Measurements from ENCODE around the gene ST3GAL3. TPM values are rescaled to one million over a fixed set of nuclear protein-coding genes. Genes with fewer than 3 reads are reported as not detected.

The ST3GAL3 gene
- total RNA-seq, 1 experiment from 2014 or later = 8.3 TPM

- Mint-ChIP-seq H3K27me3 (ENCODE audit: low read depth) (no peaks in the 10 kb centered on the region), H3K27ac (no peak overlapping the region; a peak in 1 of 7 replicates), H3K4me1 (peaks cover 24 to 32% of the 10 kb centered on the region in 2 experiments), H3K36me3 (ENCODE audit: insufficient read depth in 1 of 3, low read depth in 3 of 3) (peaks cover 28 to 58% (median 57%) of the 10 kb centered on the region in 3 experiments; a peak in 6 of 7 replicates), H3K4me3 (peak overlapping the region; percentile 89 to 92), H3K9me3 (no peaks in the 10 kb centered on the region; a peak in 1 of 5 replicates)
- H3K23ac ChIP-seq (ENCODE audit: insufficient read length, low read depth, low read length) = no peak overlapping the region
- H3K23me2 ChIP-seq (ENCODE audit: insufficient read length, low read depth, low read length, poor library complexity, severe bottlenecking) = peaks cover 14% of the 10 kb centered on the region
- H2BK15ac ChIP-seq (ENCODE audit: low read depth, low read length) = no peak overlapping the region
- no peak for DNase-seq
- H3K27me3 ChIP-seq (ENCODE audit: insufficient read depth, low read length) = no peaks in the 10 kb centered on the region
- TF ChIP-seq CTCF (conservative IDR thresholded peaks at IDR 0.05) = no peak
- no peak overlapping the region for H2BK20ac ChIP-seq (ENCODE audit: low read depth, low read length, poor library complexity, severe bottlenecking)
- no peaks in the 10 kb centered on the region for H3K9me3 ChIP-seq (ENCODE audit: control insufficient read depth, low read depth, low read length)
- H3K79me2 ChIP-seq (ENCODE audit: insufficient read depth, low read length) = peaks cover 2% of the 10 kb centered on the region; the same call in 1 of the 2 replicates
- no peaks in the 10 kb centered on the region for H4K20me1 ChIP-seq (ENCODE audit: control insufficient read depth, insufficient read depth, insufficient read length)
- peak overlapping the region; percentile 39 for H3K9ac ChIP-seq (ENCODE audit: extremely low read depth, insufficient read length, low read length)
- H3K14ac ChIP-seq (ENCODE audit: insufficient read depth, low read length) = no peak overlapping the region; the same call in 1 of the 2 replicates
- H4K5ac ChIP-seq (ENCODE audit: insufficient read length, low read depth, low read length) = no peak overlapping the region
- no peak overlapping the region for H2AFZ ChIP-seq (ENCODE audit: low read length)
- H3K4ac ChIP-seq (ENCODE audit: low read depth, low read length) = no peak overlapping the region
- no peak overlapping the region for H2BK5ac ChIP-seq (ENCODE audit: insufficient read length, low read length)
- WGBS (ENCODE audit: extremely low coverage, insufficient read length, low lambda C conversion rate) = no CpG with 5 or more reads among the region's 13 CpGs
- H4K91ac ChIP-seq (ENCODE audit: insufficient read length, low read depth, low read length) = no peak overlapping the region
- H3K18ac ChIP-seq (ENCODE audit: insufficient read length, low read depth, low read length) = no peak overlapping the region
- peaks cover 8% of the 10 kb centered on the region; the same call in 1 of the 2 replicates for H3K4me1 ChIP-seq (ENCODE audit: insufficient read depth, low read length)
- H3K27ac ChIP-seq (ENCODE audit: insufficient read length, low read depth, low read length) = no peak overlapping the region
- H3K79me1 ChIP-seq (ENCODE audit: insufficient read depth, low read depth, low read length, poor library complexity, severe bottlenecking) = peaks cover 5% of the 10 kb centered on the region
- H2BK120ac ChIP-seq (ENCODE audit: low read depth, low read length, poor library complexity, severe bottlenecking) = no peak overlapping the region
- no peak overlapping the region for H4K8ac ChIP-seq (replicated peaks; ENCODE audit: insufficient read length, low read depth, low read length)
- no peak overlapping the region for H2AK5ac ChIP-seq (ENCODE audit: insufficient read length, low read length)
- no peak overlapping the region for H3T11ph ChIP-seq (ENCODE audit: low read length)
- H3K4me2 ChIP-seq (ENCODE audit: insufficient read depth, insufficient read length, low read length) = peak overlapping the region; percentile 57
- no peak overlapping the region for H2BK12ac ChIP-seq (ENCODE audit: insufficient read length, low read depth, low read length)
- H3K56ac ChIP-seq (ENCODE audit: insufficient read length, low read depth, low read length) = peak overlapping the region; percentile 30
These were observed 273.2 kb downstream of the ST3GAL3 start for GRCh38 chr1:43980255-43981134.

Small RNA genes lying within 50 kb of the gene (microRNA-seq; reads per million reads assigned to microRNA genes)
- not detected for gene MIR6079 (ENCODE audit: borderline microRNAs expressed)

Other genes with a start within 250 kb of the ST3GAL3 start
- gene PTPRF, start 176.7 kb upstream of the ST3GAL3 start, total RNA-seq (2021) = 192 and 193 TPM in 2 replicates
- 77.9 and 81.7 TPM in 2 replicates for gene KDM4A, start 57.4 kb upstream of the ST3GAL3 start, total RNA-seq (2021)
- 10.6 and 11.6 TPM in 2 replicates for gene ARTN, start 226.3 kb downstream of the ST3GAL3 start, total RNA-seq (2021)
- 22.0 and 24.5 TPM in 2 replicates for gene IPO13, start 239.4 kb downstream of the ST3GAL3 start, total RNA-seq (2021)